Hematopoietic multipotent progenitor cell treated with erythropoietin and hydrocortisone succinate and interleukin-3 and kit ligand, for 8 days (in vitro differentiated cells): ENCODE results near the gene TNFRSF19.
A peak's percentile ranks its signal among the peaks of the same experiment; 100 is the strongest.
"Not testable (repeated sequence)": the region's sequence is repeated elsewhere in the genome, so short reads cannot be mapped to it uniquely, and the experiment has no call there.

Experiments used
- DNase-seq: peaks from one replicate; pipeline ENCODE4 v3.0.0-alpha.2; 2015

The TNFRSF19 gene

DNA sequence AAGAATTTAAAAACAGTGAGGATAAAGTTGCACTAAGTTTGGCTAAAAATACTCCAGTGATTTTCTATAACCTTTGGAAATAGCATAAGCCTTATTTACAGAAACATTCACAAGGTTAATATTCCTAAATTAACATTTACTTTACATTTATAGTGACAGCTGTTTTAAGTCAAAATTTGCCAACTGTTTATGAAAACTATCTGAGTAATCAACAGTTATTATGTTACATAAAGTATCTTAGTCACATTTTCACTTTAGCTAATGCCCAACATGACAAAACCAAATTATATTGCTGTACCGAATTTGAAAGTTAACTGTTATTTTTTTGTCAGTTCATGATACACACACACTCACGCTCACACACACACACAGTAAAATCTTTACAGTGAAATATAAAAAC is 1.2 kb downstream of the TNFRSF19 start:
- no peak for DNase-seq

DNA sequence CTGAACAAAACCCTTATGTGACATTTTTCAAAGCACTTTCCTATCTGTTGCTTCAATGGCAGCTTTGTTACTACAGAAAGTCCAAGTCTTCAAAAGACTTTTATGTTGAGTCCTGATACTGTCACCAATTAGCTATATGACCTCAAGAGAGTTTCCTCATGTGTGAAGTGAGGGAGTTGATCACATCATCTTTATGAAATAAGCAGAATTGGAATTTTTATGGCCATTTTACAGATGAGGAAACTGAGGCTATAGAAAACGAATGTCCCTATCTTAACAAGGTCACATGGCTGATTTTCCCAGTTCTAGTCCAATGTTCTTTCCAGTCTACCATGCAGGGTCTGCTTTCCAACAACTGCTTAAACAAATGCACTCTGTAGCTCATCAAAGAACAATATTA is 2.6 kb downstream of the TNFRSF19 start:
- peak; percentile 24 for DNase-seq

DNA sequence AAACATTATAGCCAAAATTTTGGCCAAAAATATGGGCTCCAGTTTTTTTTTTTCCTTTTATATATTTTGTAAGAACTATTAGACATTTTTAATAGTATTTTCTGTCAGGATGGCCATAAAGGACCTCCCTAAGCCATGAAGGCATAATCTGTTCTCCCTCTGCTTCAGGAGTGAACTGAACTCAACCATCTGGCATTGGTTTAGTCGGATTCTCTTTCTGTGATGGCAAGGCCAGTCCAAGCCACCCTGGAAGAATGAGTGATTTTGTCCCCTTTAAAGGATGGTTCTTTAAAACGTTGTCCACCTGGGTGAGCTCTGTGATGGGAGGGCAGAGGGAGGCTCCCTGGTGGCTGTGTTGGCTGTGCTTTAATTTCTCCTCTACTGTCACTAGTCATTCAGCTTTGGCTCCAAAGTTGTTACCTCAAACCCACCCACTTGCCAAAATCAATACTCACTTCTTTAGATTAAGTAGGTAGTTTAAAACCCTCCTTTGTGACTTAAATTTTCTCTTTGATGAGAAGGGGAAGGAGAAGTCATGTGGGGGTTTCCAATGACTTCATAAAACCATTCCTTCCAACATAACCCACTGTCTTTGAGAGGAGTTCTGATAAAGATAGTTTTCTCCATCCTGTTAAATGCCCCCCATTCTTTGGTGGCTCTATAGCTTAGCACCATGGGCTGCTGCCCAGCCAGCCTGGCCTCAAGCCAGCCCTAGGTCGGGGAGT is 4.4 kb downstream of the TNFRSF19 start:
- DNase-seq: no peak

DNA sequence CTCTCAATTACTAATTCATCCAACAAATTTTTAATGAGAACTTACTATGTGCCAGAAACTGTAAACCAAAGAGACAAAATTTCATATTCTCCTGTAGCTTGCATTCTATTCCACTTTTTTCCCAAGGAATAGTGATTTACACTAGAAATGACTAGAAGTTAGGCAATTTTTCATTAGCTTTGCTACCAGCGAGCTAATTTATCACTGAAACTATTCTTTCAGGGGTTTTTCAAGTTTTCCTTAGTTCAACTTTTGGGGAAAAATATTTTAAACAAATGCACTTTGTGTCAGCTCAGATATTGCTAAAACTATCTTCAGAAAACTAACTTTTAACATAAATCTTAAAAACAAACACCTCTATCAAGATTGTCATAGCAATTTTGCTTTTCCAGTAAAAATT is 5.4 kb downstream of the TNFRSF19 start:
- DNase-seq: no peak

GRCh38 chr13:23578411-23579071 is 8.3 kb downstream of the TNFRSF19 start:
- peak; percentile 76 for DNase-seq

GRCh38 chr13:23579072-23579895 is 9.1 kb downstream of the TNFRSF19 start:
- peak; percentile 82 for DNase-seq

DNA sequence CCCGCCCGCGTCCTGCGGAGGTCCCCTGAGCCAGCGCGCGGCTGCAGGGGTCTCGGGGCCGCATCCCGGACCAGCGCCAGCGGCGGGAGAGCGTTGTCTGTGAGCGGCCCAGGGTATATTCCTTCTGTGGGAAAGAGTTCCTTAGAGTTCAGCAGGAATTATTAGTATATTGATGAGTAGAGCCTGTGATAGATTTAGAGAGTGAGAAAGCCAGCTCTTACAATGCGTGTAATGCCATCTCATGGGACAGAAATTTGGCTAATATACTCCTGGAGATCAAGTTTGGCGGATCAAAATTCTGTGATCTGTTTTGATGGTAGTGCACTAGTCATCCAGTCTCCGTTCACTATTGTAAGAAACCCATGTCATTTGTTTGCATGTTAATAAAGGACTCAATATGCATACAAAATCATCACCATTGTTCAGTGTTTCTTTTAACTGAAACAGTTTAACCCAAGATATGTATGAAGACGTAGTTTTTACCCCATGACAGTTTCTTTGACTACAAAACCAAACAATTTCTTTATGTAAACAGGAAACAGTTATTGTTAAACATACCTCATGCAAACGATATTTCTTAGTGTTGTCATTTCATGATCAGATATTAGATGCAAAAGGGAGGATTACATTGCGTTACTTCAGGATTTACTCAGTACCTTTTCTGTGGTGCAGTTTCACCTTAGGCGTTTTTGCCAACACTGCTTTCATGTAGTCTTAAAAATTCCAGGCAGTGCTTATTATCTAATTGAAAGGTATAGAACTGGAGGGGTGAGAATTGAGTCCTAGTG is 9.9 kb downstream of the TNFRSF19 start:
- DNase-seq: no peak

DNA sequence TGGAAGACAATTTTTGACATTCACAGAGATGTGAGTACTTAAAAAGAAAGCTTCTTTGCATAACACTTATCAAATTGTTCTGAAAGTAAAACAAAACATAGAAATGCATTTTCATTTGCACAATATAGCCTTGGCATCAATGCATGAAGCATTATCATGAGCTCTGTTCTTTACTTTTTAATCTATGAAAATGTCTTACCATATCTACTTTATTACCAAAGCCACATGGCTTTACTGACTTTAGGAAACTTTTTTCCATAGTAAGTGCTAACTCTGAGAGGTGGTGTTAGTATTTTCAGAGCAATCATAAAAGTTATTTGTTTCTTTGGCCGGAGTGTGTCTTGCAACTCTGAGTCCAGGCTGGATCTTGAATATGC is 10.5 kb downstream of the TNFRSF19 start:
- DNase-seq: no peak

DNA sequence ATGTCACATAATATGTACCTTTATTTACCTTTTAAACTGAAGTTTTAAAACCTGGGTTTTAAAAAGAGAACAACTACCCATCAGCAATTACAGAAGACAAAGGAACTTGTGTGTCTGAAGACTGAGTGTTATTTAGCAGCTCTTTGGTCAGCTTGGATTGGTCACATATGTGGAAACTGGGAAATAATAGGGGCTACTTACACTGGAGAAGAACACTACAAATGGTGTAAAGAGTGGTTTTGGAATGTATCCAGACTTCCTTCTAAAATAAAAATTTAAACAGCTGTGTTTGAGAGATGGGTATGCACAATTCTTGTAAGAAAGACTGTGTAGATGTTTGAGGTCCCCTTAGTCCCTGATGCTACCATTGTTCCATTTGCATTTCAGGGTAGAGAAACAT is 13.3 kb downstream of the TNFRSF19 start:
- DNase-seq: no peak

DNA sequence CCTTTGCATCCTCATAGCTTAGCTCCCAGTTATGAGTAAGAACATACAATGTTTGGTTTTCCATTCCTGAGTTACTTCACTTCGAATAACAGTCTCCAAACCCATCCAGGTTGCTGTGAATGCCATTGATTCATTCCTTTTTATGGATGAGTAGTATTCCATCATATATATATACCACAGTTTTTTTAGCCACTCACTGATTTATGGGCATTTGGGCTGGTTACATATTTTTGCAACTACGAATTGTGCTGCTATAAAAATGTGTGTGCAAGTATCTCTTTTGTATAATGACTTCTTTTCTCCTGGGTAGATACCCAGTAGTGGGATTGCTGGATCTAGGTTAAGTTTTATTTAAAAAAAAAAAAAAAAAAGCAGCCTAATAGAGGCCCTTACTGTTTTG is 14.1 kb downstream of the TNFRSF19 start:
- DNase-seq: no peak

- DNase-seq: no peak
Measured at GRCh38 chr13:23586336-23586735, 16.1 kb downstream of the TNFRSF19 start.

DNA sequence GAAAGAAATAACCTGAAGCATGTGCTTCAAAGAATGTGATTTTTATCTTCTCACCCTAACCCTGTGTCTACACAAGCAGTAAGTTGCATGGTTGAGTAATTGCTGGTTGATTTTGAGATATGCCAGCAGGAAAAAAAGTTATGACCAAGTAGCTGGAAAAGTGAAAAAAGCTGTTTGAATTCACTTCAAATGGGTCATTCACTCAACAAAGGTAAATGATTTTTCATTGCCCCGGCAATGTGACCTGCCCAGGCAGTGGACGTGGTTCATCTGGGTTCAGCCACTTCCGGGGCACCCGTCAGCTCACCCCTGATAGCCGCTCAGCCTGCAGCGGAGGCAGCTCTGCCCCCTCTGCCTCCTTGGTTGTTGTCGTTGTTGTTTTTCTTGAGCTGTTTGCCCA is 18.5 kb downstream of the TNFRSF19 start:
- DNase-seq: no peak

GRCh38 chr13:23592596-23592995 is 22.4 kb downstream of the TNFRSF19 start:
- peak; percentile 47 for DNase-seq

- no peak for DNase-seq
Measured at GRCh38 chr13:23593148-23593547, 22.9 kb downstream of the TNFRSF19 start.

DNA sequence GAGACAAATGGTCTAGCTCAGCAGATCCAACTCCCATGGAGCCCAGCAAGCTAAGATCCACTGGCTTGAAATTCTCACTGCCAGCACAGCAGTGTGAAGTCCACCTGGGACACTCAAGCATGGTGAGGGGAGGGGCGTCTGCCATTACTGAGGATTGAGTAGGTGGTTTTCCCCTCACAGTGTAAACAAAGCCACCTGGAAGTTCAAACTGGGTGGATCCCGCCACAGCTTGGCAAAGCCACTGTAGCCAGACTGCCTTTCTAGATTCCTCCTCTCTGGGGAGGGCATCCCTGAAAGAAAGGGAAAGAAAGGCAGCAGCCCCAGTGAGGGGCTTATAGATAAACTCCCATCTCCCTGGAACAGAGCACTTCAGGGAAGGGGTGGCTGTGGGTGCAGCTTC is 24.1 kb downstream of the TNFRSF19 start:
- DNase-seq: not testable (repeated sequence)

GRCh38 chr13:23598369-23598768 is 28.2 kb downstream of the TNFRSF19 start:
- no peak for DNase-seq

- DNase-seq: no peak
Measured at GRCh38 chr13:23599083-23599925, 29.1 kb downstream of the TNFRSF19 start.

GRCh38 chr13:23600100-23600499 is 29.9 kb downstream of the TNFRSF19 start:
- no peak for DNase-seq

DNA sequence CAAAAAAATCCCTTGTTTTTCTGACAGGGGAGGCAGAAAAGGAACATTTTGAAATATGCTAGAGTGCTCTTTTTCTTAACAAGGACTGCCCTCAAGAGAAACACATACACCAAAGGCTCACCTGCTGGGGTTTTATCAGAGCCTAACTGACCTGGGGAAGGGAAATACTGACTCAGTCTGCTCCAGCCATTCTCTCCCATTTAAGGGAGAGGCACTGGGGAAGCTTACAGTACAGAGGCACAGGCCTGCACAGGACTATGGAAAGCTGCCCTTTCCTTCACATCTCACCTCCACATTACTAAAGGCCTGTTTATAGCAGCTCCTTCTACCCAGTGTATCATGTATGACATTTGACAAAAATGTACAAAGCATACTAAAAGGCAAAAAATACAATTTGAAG is 30.3 kb downstream of the TNFRSF19 start:
- DNase-seq: no peak

- peak; percentile 72 for DNase-seq
Measured at GRCh38 chr13:23605831-23606230, 35.6 kb downstream of the TNFRSF19 start.

GRCh38 chr13:23608138-23608537 is 37.9 kb downstream of the TNFRSF19 start:
- DNase-seq: no peak
